Epidermal melanocyte (primary cell): ENCODE measurements around the gene SCN3A.

Experiments
- DNase-seq: peaks from one replicate; pipeline ENCODE4 v3.0.0; 2011; ENCODE audit warnings: low spot score; ENCODE audit not compliant: insufficient read length

SCN3A gene

DNA sequence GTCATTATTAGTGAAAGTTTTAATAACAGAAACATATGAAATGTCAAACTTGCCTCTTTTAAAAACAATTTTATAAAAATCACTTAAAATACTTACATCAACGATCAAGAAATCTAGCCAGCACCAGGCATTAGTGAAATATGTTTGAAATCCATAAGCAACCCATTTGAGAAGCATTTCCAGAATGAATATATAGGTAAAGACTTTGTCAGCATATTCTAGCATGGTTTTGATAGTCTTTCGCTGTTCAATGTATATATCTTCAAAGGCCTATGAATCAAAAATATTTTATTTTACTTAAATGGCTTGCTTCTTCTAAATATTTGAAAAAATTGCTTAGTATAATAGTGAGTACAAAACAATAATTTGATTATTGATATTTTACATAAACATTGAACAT lies 91.1 kb downstream of the SCN3A start:
- no peak for DNase-seq

DNA sequence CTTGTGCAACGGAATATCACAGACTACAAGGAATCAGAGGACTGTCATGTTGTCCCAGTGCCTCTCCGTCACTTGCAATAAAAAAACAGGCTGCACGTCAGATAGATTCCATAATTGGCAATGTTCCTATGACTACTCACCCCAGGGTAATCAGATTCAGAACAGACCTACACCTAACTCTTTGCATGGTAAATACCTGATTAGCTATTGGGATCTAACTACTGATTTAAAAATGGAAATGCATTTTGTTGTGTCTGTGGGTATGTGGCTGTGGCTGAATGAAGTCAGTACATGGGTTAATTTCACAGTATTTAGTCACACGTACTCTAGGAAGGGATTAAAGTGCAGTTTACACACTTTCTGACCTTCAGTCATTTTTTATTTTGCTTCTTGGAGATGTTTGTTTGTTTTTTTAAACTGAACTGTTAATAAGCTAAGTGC lies 91.7 kb downstream of the SCN3A start:
- DNase-seq, result no peak

DNA sequence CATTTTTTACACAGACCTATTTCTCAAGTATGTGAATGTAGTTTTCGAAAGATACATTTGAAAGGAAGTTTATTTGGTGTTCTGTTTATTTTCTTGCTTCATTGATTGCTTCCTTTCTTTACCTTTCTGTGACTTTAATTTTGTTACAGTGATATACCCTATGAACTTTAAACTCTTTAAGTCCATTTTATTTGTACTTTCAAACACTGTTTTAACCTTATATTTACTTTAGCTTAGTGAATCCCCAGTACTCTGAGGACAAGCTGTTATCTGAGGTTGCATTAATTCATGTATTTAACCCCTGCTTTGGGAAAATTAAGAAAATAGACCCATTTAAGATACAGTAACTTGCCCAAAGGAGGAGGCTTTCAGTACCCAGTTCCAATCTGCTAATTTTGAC lies 93.5 kb downstream of the SCN3A start:
- DNase-seq, result no peak

DNA sequence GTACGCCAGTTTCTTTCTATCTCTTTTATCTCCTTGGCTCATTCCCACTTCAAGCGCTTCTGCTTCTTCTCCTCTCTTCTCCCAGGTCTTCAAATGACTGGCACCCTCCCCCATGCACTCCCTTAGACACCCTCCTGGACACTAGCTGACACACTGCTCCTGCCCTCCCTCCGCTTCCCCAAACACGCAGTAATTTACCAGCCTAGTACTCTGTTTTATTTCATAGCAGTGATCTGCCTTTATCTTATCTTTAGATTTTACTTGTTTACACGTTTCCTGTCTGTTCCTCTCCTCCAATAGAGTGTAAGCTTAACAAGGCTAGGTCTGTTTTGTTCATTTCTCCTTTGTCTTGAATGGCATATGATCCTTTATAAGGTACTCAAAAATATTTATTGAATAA lies 93.9 kb downstream of the SCN3A start:
- DNase-seq, result no peak

DNA sequence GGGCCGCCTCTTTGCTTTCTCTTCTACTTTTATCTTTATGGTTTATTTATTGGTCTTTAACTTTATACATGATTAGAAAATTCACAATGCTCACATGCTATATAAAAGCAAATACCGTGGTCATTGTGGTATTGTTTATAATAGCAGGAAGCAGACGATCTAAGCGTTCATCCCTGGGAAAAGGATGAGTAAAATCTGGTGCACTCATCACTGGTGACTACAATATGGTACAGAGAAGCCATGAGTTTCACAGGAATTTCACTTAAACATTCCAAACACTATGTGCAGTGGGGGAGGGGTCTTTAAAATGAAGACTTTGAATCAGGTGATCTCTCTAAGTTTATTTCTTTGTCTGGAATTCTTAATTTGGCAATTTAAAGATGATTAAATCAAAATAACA lies 97.9 kb downstream of the SCN3A start:
- no peak for DNase-seq

DNA sequence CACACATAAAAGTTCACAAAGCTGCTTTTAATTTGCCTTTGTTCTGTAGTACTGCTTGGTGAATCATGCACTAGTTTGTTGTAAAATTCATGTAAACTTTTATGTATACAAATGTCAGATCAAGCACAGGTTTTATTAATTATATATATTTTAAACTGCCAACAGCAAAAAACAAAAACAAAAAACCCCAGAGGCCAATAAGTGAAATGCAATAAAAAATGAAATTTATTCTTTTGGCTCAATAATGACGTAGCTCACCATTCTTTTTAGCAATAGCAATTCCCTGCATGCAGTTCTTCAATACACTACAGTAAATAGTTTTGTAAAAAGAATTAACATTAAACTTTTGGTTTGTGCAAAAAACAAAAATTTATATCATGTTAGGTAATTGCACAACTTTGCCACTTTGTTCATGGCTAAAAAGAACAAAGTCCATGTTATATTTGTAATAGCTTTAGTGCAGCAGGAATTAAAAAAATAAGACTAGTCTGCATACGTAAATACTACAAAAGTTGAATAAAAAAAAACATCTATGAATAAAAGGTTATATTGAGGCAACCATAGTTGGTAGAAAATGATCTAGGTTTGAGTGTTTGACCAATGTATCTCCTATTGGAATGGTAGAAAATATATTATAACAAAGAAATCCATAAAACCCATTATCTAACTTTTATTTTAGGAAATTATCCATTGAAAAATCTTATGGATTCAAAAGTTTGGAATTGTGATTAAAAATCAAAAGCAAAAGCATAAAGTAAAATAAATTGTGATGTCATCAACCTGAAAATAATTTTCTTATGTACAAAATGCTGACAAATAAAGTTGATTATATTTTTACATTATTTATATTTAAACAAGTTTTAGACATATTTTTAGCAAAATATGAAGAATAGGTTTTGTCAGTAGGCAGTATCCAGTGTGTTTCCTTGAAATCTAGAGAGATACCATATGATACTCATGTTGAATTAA lies 115.6 kb downstream of the SCN3A start:
- no peak for DNase-seq

DNA sequence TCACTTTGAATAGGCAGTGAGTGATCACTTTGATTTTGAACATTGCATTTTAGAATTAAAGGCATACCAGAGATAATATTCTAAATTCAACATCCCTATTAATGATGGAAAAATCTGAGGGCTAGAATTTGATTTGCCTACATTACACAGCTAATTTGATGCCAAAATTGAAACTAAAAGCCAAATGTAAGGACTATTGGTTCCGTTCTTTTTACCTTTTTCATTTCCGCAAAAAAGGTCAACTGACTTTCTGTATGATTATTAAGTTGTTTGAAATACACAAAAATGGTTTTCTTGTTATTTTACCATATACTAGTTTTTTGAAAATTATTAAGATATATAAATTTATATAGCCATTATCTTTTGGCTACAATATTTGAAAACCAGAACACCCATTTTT lies 117.5 kb downstream of the SCN3A start:
- no peak for DNase-seq

DNA sequence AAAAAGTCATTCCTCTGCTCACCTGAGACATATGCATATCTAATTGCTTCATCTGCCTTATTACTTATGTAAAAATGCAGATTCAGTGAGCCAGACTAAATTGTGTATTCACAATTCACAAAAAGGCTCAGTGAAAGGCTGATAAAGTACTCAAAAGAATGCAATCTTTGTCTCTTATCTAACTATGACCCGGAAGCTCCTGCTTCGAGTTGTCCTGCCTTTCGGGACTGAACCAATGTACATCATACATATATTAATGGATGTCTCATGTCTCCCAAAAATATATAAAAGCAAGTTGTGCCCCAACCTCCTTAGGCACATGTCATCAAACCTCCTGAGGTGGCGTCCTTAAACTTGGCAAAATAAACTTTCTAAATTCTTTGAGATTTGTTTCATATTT lies 120.5 kb downstream of the SCN3A start:
- no peak for DNase-seq

DNA sequence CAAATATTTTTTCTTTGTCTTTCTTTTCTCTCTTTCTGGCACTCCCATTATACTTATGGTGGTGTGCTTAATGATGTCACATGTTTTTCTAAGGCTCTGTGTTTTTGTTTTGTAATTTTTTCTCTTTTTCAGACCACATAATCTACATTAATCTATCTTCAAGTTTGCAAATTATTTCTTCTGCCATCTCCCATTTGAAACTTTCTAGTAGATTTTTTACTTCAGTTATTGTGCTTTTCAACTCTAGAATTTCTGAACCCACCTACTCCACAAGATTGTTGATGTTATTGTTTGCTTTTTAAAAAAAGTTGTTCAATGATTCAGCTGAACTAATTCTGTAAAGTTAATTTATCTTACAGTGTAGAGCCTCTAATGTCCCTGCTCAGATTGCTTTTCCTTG lies 121.4 kb downstream of the SCN3A start:
- no peak for DNase-seq

DNA sequence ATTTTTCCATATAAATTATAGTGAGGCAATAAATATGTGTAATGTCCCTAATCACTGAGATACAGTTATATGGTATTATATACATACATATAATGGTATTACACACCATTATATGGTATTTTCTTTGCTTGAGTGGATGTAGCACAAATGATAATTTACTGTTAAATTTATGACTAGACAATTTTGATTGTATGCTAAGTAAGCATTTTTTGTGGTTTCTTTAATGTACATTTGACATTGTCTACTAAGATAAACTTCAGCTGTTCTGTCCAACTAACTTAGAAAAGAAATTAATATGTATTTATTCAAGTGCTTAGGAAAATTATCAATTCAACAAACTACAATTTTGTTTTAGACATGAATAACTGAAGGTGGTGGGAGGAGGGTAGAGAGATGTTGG lies 122.6 kb downstream of the SCN3A start:
- DNase-seq, result no peak

DNA sequence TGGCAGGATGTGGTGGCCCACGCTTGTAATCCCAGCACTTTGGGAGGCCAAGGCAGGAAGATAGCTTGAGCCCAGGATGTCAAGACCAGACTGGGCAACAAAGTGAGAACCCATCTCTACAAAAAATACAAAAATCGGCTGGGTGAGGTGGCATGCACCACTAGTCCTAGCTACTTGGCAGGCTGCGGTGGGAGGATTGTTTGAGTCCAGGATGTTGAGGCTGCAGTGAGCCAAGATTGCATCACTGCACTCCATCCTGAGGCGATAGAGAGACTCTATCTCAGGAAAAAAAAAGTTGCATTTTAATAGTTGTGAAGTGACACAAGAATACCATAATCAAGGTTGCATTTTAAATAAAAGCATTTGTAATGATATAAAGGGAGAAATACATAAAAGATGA lies 124.4 kb downstream of the SCN3A start:
- no peak for DNase-seq

DNA sequence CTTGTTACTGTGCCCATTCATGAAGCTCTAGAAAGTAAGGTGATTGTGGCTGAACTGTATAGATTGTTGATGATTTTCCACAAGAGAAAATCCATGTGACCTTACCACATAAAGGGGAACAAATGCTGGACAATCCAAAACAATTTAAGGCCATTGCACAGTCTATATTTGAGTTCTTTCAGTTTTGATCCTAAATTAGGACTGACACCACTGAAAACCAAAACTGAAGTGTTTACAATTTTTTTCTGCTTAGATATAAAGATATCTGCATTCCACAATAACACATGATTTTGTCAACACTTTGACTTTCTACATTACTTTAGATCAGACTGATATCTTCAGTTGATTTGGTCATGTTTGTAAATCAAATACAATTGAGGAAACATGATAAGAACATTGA lies 124.9 kb downstream of the SCN3A start:
- no peak for DNase-seq

DNA sequence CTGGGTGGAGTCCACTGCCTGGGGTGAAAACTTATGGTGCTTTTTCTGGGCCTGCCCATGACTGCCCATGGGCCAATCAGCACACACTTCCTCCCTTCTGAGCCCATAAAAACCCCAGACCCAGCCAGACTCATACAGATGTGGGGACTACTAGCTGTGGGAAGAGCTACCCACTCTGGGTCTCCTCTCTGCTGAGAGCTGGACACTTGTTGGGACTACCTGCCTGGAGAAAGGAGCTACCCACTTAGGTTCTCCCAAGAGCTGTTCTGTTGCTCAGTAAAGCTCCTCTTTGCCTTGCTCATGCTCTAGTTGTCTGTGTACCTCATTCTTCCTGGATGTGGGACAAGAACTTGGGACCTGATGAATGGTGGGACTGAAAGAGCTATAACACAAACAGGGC lies 129.0 kb downstream of the SCN3A start:
- no peak for DNase-seq

DNA sequence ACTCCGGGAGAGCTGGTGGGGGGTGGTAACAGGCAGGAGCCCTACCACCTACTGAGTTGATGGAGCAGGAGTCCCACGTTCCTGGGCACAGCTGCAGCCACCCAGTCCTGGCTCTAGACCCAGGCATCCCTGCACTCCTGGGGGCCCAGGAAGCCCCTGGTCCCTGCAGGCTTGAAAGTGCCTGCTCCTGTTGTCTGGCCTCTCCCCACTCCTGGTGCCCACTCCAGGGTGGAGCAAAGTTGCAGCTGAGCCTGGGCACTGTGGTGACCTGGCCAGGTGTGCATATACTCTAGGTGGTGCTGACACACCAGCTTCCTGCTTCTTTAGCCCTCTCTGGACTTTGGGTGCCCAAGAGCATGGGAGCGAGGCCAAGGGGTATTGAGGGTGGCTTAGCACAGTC lies 129.5 kb downstream of the SCN3A start:
- DNase-seq, result no peak

DNA sequence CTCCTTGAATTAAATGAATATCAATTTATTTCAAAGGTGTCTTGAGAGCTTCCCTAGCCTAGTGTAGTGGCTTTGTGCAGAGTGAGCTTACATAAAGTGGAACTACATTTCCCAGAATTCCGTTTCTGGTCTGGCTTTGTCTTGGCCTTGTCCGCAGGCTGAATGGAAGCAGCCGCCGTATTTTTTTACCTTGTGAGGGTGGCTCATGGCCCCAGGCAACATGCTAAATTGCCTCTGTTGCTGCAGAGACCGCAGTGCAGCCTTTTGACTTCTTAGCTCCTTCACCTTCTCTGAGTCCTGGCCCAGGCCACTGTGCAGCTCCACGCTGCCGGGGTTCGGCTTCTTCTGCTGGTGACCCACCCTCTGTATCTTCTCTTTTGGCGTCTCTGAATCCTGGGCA lies 133.8 kb downstream of the SCN3A start:
- no peak for DNase-seq

DNA sequence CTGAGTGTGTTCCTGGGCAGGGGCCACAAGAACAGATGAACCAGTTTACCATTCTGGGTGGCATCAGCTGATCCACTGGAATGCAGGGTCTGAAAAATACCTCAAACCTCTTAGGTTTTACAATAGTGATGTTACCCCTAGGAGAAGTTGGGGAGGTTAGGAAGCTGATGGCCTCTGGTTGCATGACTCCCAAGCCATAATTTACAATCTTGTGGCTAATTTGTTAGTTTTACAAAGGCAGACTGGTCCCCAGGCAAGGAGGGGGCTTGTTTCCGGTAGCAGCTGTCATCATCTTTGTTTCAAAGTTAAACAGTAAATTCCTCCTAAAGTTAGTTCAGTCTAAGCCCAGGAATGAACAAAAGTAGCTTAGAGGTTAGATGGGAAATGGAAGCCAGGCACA lies 134.7 kb downstream of the SCN3A start:
- no peak for DNase-seq

DNA sequence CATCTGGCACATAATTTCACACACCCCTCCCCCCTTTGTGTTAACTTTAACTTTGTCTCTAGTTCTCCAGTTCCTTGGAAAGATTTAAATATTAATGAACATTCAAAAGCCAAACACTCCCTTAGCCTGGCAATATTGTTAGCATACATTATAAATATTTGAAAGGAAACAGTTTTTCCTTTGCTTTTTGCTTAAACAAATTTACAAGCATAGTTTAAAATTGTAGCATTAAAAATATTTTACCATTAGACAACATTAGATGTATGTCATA lies 135.4 kb downstream of the SCN3A start:
- DNase-seq, result no peak

DNA sequence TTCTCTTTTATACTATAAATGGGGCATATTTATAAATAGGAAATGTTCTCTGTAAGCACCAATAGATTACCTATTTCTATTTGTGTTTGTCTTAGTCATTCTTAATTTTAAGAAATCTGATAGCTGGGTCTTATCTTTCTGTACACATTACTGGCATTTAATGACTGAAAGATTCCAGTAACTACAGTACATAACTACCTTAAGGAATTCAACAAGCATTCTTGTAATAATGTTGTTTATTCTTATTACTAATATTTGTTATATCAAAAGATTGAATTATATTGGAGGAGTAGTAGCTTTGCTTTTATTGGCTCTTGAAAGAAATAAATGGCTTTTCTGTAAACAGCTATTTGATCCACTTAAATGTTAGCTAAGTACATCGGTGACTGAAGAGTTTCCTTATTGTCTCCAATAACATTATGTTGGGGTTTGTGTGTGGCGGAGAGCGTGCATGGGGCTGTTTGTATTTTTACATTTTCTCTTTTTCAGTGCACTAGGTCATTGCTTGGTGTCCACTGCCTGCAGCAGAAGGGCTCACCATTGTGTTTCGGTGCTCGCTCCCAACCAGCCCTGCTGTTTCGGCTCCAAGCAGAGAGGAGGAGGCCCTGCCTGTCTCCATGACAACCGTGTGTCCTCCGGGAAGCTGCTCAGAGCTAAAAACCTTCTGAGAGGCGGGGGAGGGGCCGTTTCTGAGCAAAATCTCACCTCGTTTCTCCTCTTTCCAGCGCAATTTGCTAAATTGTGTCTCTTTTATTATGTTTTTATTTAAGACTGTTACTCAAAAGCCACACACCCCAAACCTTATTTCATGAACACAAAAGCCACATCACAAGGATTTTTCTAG lies 136.0 kb downstream of the SCN3A start:
- peak; percentile 44 for DNase-seq

DNA sequence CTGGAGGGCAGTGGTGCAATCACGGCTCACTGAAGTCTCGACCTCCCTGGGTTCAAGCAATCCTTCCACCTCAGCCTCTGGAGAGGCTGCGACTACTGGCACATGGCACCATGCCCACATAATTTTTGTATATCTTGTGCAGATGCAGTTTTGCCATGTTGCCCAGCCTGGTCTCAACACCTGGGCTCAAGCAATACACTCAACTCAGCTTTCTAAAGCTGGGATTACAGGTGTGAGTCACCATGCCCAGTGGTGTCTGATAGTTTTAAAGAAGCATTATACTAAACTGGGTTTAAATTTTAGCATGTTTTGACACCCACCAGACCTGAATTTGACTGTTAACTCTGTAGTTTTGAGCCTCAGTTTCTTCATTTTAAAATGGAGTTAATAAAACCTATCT lies 139.1 kb downstream of the SCN3A start:
- DNase-seq, result no peak

DNA sequence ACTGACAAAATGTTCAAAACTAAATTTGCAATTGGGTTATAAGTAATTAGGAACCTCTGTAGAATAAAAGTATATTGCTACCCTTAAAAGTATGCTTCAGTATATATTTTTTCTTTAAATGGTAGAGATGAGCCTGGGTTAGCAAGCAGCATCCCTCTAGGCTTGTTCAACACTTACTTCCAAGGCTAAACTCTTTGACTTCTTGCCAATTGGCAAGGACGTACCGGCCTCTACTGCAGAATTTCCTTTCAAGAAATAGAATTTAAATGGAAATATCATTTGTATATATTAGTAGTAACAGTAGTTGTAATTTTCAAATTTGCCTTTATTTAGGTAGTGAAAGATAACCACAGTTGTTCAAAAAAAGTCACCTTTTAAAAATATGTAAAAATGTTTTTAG lies 143.4 kb downstream of the SCN3A start:
- no peak for DNase-seq

DNA sequence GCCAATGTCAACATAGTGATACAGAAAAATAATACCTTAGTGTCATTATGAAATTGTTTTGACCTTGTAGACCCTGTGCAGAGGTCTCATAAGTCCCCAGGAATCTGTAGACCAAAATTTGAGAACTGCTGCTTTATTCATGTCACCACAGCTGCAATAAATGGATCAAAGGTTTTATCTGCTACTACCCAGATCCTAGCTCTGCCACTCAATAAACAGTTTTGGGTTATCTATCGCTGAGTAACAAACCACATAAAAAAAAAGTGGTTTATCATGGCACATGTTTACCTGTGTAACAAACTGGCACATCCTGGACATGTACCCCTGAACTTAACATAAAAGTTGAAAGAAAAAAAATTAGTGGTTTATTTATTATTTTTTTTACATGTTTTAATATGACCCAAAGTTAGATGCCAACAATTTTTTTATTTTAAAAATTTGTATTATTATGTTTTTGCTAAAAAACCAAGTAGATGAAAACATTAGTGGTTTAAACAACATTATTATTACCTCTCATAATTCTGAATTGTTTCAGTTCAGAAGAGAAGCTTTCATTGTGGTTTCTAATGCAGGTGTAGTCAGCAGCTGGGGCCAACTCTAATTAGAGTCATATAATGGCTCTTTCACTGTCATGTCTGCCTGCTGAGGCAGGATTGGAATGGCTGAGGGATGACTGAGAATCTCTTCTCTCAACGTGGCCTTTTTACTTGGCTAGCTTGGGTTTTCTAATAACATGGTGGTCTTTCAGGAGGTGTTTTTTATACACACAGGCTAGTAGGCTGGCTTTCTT lies 145.2 kb downstream of the SCN3A start:
- DNase-seq, result no peak

DNA sequence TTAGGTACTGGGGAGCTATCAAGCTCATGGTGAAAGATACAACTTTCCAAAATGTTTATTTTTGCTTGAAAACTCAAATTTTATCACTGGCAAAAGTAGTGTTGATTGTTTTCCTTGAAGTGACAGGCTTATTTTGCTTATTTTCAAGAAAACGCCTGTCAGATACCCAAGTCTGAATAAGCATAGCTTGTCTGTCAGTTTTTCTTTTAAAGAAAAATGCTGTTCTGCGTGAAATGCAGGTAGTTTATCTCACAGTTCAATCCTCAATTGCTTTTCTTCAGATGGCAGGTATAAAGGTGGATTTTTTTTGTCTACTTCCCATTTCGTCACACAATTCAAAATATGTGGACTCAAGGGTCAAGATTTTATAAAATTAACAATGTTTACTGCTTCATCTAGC lies 145.9 kb downstream of the SCN3A start:
- DNase-seq, result no peak
